Measurements from ENCODE around the gene RPL10.

The RPL10 gene

GRCh38 chrX:154355094-154355775 lies 42.9 kb upstream of the RPL10 start:
- TF ChIP-seq, protein P1, sequence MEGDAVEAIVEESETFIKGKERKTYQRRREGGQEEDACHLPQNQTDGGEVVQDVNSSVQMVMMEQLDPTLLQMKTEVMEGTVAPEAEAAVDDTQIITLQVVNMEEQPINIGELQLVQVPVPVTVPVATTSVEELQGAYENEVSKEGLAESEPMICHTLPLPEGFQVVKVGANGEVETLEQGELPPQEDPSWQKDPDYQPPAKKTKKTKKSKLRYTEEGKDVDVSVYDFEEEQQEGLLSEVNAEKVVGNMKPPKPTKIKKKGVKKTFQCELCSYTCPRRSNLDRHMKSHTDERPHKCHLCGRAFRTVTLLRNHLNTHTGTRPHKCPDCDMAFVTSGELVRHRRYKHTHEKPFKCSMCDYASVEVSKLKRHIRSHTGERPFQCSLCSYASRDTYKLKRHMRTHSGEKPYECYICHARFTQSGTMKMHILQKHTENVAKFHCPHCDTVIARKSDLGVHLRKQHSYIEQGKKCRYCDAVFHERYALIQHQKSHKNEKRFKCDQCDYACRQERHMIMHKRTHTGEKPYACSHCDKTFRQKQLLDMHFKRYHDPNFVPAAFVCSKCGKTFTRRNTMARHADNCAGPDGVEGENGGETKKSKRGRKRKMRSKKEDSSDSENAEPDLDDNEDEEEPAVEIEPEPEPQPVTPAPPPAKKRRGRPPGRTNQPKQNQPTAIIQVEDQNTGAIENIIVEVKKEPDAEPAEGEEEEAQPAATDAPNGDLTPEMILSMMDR (IDR thresholded peaks at IDR 0.05; ENCODE audit: low read depth, low read length) = no peak
- H3K4me3 ChIP-seq (ENCODE audit: low read depth, low read length) = no peak overlapping the region
- H3K4me1 ChIP-seq = no peaks in the 10 kb centered on the region
- H3K36me3 ChIP-seq = peaks cover 98% of the 10 kb centered on the region
- H3K9me3 ChIP-seq = no peaks in the 10 kb centered on the region
- H3K27me3 ChIP-seq = no peaks in the 10 kb centered on the region
- DNase-seq = no peak

- Histone ChIP-seq H3K36me3 (peaks cover 97% of the 10 kb centered on the region), H3K4me3 (ENCODE audit: low read depth, low read length) (no peak overlapping the region), H3K9me3 (no peaks in the 10 kb centered on the region), H3K27me3 (no peaks in the 10 kb centered on the region), H3K4me1 (no peaks in the 10 kb centered on the region)
- TF ChIP-seq, protein P1 (IDR thresholded peaks at IDR 0.05; ENCODE audit: low read depth, low read length) = no peak
- no peak for DNase-seq
Observed at GRCh38 chrX:154355776-154356140, 42.4 kb upstream of the RPL10 start.

DNA sequence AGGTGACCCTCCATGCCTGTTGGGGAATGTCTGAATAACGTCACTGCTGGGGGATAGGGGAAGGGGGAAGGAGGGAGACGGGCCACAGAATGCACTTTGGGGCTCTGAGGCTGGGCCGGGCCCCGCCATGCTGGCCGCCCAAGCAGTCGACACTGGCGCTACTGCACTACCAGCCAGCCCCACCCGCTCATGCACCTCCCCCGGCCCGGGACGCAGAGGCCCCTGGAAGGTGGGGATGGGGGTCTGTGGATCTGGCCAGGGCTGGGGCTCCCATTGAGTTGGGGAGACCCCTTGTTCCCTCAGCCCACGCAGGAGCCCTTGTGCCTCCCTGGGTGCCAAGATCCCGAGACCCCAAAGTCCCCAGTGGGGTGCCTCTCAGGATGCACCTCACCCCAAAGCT lies 41.6 kb upstream of the RPL10 start:
- no peaks in the 10 kb centered on the region for H3K27me3 ChIP-seq
- H3K4me3 ChIP-seq (ENCODE audit: low read depth, low read length) = no peak overlapping the region
- no peaks in the 10 kb centered on the region for H3K4me1 ChIP-seq
- no peak for DNase-seq
- peaks cover 93% of the 10 kb centered on the region for H3K36me3 ChIP-seq
- H3K9me3 ChIP-seq = no peaks in the 10 kb centered on the region
- TF ChIP-seq, protein P1 (IDR thresholded peaks at IDR 0.05; ENCODE audit: low read depth, low read length) = no peak

DNA sequence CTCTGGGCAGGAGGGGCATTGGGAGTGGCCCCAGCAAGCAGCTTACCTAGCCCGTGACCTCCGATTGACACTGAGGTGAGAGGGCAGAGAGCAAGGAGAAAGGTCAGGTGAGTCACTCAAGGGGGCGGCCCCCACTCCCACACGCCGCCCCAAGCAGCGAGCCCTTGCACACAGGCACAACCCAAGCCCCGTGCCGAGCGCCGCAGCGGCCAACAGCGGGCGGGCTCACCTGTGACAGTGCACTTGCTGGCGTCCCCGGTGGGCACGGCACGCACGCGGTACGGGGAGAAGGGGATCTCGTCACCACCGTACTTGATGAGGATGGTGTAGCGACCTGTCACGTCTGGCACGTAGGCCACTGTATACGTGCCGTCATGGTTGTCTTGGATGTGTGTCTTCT lies 41.0 kb upstream of the RPL10 start:
- no peak for DNase-seq
- Histone ChIP-seq H3K36me3 (peaks cover 93% of the 10 kb centered on the region), H3K4me1 (no peaks in the 10 kb centered on the region), H3K27me3 (no peaks in the 10 kb centered on the region), H3K9me3 (no peaks in the 10 kb centered on the region), H3K4me3 (ENCODE audit: low read depth, low read length) (no peak overlapping the region)
- TF ChIP-seq, protein P1 (IDR thresholded peaks at IDR 0.05; ENCODE audit: low read depth, low read length) = no peak

GRCh38 chrX:154358011-154358410 lies 40.2 kb upstream of the RPL10 start:
- peaks cover 93% of the 10 kb centered on the region for H3K36me3 ChIP-seq

DNA sequence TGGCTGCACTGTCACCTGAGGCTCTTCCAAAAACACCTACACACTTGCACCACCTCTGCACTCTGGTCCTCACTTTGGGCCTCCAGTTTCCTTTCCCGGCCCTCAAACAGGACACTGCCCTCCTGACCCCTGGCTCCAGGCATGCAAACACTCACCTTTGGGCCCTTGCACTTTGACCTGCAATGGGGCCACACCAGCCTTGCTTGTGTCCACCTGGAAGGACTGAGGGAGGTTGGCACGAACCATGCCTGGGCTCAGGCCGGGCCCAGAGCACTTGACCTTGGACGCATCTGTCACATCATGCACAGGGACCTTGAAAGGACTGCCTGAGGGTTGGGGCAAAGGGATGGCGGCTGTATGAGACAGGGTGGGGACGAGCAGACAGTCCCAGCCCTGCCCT lies 39.3 kb upstream of the RPL10 start:
- peaks cover 89% of the 10 kb centered on the region for H3K36me3 ChIP-seq
- no peaks in the 10 kb centered on the region for H3K27me3 ChIP-seq
- no peaks in the 10 kb centered on the region for H3K9me3 ChIP-seq
- no peak overlapping the region for H3K4me3 ChIP-seq (ENCODE audit: low read depth, low read length)
- TF ChIP-seq, protein P1 (IDR thresholded peaks at IDR 0.05; ENCODE audit: low read depth, low read length) = no peak
- DNase-seq = no peak
- H3K4me1 ChIP-seq = no peaks in the 10 kb centered on the region

More at GRCh38 chrX:154358011-154358410, 40.2 kb upstream of the RPL10 start:
- Histone ChIP-seq H3K4me3 (ENCODE audit: low read depth, low read length) (no peak overlapping the region), H3K9me3 (no peaks in the 10 kb centered on the region), H3K4me1 (no peaks in the 10 kb centered on the region), H3K27me3 (no peaks in the 10 kb centered on the region)
- no peak for DNase-seq
- TF ChIP-seq, protein P1 (IDR thresholded peaks at IDR 0.05; ENCODE audit: low read depth, low read length) = no peak
